GM21447 (cell line): ENCODE measurements around the gene MGAT1.
A peak's percentile ranks its signal among the peaks of the same experiment; 100 is the strongest.
"Not testable (repeated sequence)": the region's sequence is repeated elsewhere in the genome, so short reads cannot be mapped to it uniquely, and the experiment has no call there.

Experiments used
- ATAC-seq: cut with Tn5 transposase; IDR thresholded peaks from one replicate; pipeline ENCODE4 v1.9.1; 2021; ENCODE audit not compliant: unreplicated experiment

Gene MGAT1

DNA sequence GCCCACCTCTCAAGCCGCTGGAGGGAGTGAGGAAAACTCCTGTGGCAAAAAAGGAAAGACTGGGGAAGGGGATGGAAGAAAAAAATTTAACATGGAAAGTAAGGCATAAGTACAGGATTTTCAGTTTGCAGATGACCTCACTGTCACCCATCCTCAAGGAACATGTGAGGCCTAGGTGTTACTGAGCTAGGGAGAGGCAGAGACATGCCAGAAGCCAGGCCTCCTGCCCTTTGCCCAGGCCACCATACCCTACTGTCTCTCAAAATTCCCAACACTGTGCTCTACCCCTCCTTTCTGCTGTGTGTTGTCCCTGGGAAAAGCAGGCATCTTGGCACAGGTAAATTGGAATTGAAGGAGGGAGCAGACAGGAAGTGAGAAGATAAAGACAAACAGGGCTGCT lies 4.4 kb upstream of the MGAT1 start:
- no peak for ATAC-seq

DNA sequence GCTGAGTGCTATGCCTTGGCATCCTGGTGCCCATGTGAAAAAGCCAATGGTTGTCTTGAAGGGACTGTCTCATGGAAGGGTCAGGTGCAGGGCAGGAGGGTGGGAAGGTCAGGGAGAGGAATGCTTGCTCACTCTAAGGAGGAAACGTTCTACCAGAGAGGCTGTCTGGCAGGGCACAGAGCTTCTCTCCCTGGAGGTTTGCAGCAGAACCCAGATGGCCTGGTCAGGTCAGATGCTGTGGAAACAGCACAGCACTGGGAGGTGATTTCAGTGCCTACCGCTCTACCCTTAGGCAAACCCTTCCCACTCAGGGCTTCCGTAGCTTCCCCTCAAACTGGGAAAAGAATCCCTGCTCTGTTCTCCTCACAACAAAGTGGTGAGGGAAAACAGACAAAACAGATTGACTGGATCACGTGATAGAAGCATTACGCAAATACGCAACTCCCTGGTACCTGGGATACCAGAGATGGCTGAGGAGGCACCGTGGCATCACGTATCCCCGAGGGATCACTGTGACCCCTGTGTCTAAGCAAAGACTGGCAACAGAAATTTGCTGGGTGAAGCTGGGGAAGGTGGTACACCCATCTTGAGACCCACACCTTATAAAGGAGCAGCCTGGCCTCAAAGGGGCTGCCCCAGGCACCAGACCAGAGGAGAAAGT lies 3.9 kb upstream of the MGAT1 start:
- ATAC-seq: no peak

DNA sequence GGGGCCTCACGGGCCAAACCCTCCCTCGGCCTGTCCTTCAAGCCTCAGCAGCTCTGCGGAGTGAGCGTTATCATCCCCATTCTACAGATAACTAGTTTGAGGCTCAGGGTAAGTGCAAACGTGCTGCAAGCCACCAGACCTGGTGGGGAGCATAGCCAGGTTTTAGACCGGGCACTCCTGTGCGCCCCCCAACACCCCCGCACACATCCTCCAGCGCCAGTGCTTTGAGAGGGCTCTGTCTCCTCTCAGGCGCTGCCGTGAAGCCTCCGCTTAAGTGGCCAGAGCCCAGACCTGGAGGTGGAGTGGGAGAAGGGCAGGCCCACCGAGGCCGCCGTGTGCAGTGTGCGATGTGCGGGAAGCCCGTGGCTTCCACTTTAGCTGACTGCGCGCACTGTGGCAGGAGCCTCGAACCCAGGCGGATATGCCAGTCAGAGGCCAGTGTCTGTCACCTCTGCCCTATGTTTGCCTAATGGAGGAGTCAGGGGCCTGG lies 1.6 kb upstream of the MGAT1 start:
- ATAC-seq: no peak

DNA sequence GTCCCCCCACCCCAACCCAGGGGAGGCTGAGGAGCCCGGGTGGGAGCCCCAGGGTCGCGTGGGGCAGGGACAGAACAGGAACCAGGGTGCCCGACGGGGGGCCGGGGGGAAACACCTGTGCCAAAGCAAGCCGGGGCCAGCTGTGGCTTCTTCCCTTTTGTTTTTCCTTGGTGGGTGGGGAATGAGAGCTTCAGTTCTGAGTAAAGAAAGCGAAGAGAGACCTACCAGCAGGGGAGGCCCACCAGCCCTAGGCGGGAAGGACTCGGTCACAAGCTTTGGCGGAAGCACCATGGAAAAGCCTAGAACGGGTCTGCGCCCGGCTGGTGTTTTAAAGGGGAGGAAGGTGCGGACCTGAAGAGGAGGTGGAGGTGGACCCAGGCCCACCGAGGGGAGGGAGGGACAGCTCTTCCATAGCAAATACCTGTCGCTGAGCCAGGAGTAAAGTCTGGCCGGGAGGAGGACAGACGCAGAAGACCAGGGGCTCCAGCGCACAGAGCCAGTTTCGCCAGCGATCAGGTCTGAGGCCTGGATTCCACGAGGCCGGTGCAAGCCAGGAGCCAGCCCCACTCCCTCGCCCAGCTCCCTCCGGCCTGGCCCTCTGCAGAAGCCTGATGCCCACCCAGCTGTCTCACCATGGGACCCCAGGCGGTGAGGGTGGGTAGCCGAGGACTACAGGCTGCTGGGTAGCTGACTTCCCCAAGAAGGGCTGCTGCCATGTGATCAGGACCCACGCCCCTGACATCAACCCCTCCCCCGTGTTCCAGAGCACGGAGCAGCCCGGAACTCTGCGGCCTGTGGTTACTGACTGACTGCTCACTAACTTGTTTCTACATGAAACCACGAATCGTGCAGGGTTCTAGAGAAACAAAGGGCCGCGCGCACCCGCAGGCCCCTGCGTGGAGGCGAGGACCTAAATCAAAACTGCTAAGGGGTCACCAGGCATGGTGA lies 849 bp upstream of the MGAT1 start:
- peak; percentile 64 for ATAC-seq

DNA sequence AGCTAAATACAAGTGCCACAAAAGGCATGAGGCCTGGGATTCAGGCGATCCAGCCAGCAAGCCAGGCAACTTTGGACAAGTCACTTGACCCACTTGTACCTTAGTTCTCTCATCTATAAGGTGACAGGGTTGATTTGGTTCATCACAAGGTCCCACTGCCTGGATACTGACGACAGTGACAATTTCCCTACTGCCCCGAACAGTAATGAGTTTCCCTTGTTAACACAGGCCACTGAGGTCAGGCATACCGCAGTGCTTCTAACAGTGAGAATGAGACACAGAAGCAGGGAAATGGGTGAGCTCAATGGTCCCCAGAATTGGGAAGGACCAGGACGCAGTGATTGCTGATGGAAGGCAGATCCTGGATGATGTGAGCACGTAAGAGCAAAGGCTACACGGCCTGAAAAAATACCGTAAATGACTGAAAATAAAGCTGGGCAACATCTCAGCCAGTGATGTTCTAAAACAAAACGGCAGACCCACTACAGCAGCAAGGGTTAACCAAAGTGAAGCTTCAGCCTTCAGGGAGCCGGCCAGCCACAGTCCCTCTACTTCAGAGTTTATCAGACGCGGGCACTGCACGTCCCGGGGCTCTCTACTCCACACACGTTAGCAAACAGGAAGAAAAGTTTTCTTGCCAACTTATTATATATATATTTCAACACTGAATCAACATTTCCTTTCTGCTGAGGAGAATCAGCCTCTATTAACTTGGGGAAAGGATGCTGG lies 846 bp downstream of the MGAT1 start:
- ATAC-seq: no peak

DNA sequence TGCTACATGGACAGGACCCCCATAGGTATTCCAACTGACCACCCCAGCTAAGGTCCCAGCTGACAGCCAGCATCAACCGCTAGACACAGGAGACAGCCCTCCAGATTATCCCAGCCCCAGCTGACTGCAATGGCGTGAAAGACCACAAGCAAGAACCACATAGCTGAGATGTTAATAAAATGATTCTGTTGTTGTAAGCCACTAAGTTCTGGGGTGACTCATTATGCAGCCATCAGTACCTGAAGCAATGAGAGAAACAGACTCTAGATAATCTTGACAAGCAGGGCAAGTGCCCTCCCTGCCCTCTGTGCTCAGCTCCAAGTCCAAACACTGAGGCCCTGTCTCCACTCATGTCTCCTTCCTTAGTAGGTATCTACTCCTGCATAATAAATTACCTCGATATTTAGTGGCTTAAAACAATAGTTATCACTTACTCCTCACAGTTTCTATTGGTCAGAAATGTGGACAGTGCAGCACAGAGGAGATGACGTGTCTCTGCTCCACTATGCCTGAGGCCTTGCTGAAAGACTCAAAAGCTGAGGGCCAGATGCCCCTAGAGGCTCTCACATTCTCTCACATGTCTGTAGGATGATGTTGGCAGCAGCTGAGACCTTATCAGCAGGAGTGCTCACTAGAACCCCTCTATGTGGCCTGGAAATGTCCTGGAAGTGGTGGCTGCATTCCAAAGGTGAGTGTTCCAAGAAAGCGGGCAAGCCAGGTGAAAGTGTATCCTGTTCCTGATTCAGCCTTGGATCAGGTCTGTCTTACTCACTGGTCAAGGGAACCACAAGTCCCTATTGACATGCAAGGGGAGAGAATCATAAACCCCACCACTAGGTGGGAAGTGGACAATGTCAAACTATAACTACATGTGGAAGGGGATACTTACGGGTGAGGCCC lies 2.5 kb downstream of the MGAT1 start:
- ATAC-seq: no peak

DNA sequence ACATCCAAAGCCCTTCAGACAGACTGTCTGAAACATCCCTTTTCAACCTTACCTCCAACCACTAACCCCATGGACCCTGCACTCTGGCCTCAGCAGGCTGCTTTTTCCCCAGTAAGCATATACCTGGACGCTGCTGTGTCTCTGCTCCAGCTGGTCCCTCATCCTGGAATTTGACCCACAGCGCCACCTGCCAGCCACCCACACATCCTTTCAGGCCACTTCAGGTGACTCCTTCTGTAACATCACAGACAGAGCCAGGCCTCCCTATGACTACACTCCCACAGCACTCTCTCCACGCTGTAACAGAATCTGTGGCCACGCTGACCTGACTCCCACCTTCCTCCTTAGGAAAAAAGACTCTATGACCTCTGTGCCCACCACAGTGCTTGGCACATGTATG lies 3.4 kb downstream of the MGAT1 start:
- ATAC-seq: no peak

DNA sequence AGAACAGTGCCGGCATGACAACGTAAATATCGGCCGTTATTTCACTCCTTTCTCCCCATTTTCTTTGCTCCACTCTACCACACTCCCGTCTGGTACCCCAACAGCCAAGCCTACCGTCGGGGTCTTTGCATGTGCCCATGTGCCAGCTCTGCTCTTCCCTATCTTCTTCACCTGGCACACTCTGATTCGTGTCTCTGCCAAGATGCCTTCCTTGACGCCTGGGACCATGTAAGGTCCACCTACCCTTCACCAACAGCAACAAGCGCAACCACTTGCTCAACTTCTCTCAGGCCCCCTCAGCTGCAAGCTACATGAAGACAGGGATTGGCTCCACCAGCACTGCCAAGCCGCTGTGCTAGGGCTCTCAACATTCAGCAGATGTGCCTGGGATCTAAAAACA lies 4.4 kb downstream of the MGAT1 start:
- no peak for ATAC-seq

DNA sequence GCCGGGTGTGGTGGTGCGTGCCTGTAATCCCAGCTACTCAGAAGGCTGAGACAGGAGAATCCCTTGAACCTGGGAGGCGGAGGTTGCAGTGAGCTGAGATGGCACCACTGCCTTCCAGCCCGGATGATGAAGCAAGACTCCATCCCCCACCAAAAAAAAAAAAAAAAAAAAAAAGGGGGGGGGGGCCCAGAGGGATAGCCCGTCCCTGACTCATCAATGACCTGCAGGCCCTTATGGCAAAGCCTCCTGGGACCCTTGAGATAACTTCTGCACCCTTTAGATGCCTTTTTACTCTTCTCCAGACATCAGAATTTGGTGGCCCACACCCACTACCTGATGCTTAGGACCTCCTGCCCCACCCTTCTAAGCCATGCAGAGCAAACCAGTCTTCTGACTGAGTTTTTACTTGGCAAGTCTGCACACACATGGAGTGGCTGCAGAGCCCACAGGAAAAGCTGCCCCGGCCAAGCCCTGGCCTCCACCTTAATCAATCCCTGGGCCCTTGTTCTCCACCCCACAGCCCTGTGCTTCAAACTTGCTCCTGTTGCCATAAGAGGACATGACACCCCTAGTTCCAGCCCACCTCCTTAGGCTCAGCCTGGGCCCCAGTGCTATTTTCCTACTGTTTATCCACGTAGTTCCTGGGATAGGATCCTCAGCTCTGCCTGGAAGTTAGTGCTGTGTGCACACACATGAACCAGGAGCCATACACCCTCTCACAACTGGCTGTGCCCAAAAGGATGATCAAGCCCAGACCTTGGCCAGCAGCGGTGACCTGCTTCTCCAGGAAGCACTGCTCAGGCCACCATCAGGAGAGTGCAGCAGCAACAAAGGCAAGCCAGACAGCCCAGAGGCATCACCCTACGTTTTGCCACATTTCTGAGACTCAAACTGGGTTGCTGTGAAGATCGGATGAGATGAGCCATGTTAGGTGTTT lies 5.1 kb downstream of the MGAT1 start:
- ATAC-seq: no peak

DNA sequence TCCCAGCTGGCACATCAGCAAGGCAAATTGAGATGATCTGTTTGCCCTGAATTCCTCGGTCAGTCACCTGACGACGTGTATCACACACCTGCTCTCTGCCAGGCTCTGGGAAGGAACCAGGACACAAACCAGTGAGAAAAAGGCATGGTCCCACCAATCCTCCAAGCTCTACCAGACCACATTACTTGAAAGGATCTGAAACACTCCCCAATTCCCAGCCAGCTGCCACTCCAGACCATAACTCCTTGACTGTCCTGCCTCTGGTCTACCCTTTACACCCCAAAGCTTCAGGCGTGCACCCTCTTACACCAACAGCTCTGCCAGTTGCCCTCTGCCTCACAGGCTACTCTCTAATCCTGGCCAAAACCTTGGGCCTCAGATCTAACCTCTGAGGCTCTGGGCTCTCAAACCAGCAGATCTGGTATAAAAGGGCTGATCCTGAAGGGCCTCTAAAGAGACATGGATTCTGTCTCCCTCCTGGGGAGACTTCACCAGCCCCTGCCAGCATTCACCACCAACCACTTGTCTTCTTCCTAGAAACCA lies 6.8 kb downstream of the MGAT1 start:
- no peak for ATAC-seq

DNA sequence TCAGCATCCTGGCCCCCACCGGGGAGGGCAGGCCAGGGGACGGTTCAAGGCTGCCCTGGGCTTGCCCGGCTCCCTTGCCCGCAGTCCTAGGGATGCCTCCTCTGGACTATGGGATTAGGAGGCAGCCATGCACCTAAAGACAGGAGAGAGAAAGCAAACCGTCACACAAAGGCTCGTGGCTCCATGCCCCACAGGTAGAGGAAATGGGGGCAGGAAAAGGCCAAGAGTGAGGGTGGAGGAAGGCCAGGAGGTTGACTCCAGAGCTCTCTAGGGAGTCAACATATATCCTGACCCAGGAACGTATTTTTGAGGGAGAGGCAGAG lies 9.7 kb downstream of the MGAT1 start:
- ATAC-seq: no peak

DNA sequence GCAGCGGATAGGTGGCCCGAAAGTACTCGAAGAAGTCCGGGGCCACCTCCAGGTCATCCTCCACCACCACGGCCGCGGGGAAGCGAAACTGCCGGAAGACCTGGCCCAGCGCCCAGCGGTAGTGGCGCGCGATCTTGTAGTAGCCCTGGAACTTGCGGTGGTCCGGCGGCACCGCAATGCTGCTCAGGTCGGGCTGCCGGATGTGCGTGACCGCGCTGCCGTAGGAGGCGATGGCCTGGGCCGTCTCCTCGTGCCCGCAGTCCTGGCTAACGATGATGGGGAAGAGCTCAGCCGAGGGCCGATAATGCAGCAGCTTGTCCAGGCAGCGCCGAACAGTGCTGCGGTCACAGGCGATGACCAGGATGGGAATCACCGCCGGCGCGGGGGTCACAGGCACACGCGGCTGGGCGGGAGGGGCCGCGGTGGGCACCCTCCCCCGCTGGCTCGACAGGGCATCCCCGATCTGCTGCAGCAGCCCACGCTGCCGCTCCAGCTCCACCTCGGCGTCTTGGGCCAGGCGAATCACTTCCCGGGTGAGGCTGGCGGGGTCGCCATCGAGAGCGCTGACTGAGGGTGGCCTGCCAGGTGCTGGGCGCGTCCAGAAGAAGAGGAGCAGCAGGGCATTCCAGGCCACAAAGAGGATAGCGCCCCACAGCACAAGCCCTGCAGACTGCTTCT lies 10.2 kb downstream of the MGAT1 start:
- no peak for ATAC-seq

DNA sequence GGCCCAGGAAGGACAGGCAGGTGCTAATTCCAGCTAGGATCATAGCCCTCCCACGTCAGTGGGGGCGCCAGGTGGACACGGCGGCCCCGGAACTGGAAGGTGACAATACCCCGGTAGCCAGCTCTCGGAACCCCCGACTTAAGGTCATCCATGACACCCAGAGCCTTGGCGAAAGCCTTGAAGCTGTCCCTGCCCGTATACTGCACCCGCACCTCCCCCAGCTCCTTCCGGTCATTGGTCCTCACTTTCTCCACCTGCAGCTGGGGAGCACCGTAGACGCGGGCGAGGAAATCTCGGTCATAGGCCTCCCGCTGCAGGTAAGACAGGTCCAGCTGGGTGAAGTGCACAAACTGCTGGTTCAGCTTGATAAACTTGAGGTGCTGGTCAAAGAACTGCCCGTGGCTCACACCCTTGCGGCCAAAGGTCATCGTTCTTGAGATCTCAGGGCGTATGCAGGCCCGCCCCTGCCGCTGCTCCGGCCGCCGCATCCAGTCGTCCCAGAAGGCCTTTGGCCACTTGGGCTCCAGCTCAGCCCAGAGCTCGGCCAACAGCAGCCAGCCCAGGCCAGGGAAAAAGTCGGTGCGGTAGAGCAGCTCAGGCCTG lies 10.9 kb downstream of the MGAT1 start:
- no peak for ATAC-seq

DNA sequence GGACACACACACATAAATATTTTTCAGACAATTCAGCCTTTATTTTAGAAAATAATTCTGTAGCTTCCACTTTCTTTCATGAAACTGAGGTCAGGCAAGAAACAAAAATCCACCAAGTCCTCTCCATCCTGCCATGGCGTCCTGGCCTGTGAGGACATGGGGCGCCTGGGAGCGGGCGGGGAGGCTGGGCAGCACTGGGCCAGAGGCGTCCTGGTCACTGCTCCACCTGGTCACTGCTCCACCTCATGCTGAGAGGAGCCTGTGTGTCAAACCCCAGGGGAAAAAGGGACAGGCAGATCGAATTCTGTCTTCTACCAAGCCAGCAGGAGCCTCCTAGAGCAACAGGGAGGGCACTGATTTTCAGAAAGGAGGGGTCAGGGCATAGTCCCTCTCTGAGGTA lies 12.1 kb downstream of the MGAT1 start:
- no peak for ATAC-seq

DNA sequence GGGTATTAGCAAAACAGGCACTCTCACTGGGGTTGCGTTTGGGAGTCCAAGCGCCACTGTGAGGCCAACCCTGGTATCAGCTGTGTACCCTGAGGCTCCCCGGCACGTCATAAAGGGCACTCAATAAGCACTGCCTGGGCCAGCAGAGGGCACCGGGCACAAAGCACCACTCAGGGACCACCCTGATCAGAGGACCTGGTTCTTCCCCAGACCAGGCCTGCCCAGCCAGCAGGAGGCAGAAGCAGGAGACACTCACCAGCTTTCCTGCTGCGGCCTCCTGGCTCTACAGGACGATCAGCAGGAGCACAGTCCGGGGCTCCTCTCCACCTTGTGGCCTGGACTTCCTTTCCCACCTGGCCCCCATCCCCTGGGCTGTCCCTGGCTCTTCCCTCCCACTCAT lies 12.6 kb downstream of the MGAT1 start:
- no peak for ATAC-seq

DNA sequence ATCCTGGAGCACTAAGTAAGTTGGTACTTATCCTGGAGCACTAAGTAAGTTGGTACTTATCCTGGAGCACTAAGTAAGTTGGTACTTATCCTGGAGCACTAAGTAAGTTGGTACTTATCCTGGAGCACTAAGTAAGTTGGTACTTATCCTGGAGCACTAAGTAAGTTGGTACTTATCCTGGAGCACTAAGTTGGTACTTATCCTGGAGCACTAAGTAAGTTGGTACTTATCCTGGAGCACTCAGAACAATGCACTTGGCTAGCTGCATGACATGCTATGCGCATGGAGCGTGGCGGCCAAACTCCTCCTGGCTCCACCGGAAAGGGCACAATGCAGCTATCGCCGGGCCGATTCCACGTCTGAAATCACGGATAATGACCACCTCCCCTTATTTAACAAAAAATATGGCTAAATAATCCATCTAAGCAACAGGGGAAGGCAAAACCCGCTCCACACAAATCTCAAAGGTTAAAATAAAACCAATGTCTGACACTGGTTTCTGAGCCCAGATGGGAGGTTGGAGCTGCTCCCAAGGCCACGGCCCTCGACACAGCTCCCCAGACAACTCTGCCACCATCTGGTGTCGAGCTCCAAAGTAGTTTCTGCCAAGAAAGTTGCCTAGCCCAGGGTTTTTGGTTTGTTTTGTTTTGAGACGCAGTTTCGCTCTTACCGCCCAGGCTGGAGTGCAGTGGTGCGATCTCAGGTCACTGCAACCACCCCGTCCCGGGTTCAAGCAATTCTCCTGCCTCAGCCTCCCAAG lies 13.8 kb downstream of the MGAT1 start:
- ATAC-seq: not testable (repeated sequence)

DNA sequence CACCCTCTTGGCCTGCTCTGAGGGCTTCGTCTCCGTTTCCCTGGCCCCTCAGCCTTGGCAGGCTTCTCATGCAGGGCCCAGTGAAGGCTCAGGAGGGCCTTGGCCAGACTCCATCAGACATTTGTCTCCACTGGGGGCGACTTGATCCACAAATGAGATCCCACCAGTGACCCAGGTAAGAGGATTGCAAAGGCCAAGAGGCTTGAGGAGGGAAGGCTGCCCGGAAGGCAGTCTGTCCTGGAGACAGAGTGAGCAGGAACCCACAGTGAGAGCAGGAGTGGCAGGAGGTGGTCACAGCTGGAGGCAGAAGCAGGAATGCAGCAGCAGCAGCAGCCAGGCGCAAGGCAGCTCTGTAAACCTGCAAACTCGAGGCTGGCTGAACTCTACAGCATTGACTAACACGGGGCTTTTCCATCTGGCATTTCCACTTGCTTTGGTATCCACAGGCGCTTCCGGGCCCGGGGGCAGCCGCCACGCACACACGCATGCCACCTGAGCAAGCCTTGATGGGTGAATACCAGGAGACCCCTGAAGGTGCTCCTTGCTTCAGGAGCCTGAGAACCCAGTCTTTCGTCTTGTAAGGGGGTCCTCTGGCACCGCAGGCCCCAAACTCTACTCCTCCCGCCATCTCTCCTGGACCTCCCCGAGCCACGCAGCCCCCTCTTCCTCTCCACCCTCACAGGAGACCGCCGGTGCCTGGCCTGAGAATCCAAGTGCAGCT lies 14.7 kb downstream of the MGAT1 start:
- no peak for ATAC-seq
